DND-41 (cell line): ENCODE data around the gene CMTR2.

Source experiments
- EZH2 ChIP-seq: IDR thresholded peaks from 3 replicates; pipeline ENCODE4 v1.6.1; 2012; ENCODE audit warnings: borderline replicate concordance, low read depth, mild to moderate bottlenecking, moderate library complexity, low read length, inconsistent platforms; ENCODE audit not compliant: severe bottlenecking
- TF ChIP-seq, protein P1 (sequence below): IDR thresholded peaks from 2 replicates; pipeline ENCODE4 v1.5.1; 2012; ENCODE audit warnings: borderline replicate concordance, low read length, moderate library complexity, mild to moderate bottlenecking; ENCODE audit not compliant: poor library complexity, severe bottlenecking; ENCODE audit errors: extremely low read depth

DNA sequence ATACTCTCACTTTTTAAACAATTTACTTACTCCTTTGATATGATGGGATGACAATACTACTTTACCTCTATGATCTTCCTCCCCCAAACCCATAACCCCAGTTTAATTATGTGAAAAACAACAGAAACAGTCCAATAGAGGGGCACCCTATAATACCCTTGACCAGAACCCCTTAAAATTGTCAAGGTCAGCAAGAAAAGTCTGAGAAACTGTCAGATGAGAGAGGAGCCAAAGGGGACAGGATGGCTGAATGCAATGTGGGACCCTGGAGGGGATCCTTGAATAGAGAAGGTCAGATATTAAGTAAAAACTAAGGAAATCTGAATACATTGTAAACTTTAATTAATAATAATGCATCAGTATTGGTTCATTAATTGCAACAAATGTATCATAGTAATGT, 42.9 kb downstream of the CMTR2 start:
- TF ChIP-seq, protein P1, sequence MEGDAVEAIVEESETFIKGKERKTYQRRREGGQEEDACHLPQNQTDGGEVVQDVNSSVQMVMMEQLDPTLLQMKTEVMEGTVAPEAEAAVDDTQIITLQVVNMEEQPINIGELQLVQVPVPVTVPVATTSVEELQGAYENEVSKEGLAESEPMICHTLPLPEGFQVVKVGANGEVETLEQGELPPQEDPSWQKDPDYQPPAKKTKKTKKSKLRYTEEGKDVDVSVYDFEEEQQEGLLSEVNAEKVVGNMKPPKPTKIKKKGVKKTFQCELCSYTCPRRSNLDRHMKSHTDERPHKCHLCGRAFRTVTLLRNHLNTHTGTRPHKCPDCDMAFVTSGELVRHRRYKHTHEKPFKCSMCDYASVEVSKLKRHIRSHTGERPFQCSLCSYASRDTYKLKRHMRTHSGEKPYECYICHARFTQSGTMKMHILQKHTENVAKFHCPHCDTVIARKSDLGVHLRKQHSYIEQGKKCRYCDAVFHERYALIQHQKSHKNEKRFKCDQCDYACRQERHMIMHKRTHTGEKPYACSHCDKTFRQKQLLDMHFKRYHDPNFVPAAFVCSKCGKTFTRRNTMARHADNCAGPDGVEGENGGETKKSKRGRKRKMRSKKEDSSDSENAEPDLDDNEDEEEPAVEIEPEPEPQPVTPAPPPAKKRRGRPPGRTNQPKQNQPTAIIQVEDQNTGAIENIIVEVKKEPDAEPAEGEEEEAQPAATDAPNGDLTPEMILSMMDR, result no peak
- TF ChIP-seq EZH2, result no peak
